Testis (tissue), 2 donors: Measurements from ENCODE around the gene FAM174C.

ENCODE experiments used
- POLR2A ChIP-seq: fragments of 450-650 bp; IDR thresholded peaks from one replicate; pipeline ENCODE4 v1.6.1; 2017; ENCODE audit warnings: antibody characterized with exemption, mild to moderate bottlenecking, moderate library complexity
- TF ChIP-seq, protein P1 (sequence below), 3 experiments: fragments of 450-650 bp in 2 of 3; fragments of 200-600 bp in 1 of 3; sonication (generic) in 1 of 3; IDR thresholded peaks; one replicate each; pipeline ENCODE4 v1.5.1; 2016 to 2019; ENCODE audit warnings: antibody characterized with exemption in 3 of 3, mild to moderate bottlenecking in 2 of 3, moderate library complexity in 1 of 3

DNA sequence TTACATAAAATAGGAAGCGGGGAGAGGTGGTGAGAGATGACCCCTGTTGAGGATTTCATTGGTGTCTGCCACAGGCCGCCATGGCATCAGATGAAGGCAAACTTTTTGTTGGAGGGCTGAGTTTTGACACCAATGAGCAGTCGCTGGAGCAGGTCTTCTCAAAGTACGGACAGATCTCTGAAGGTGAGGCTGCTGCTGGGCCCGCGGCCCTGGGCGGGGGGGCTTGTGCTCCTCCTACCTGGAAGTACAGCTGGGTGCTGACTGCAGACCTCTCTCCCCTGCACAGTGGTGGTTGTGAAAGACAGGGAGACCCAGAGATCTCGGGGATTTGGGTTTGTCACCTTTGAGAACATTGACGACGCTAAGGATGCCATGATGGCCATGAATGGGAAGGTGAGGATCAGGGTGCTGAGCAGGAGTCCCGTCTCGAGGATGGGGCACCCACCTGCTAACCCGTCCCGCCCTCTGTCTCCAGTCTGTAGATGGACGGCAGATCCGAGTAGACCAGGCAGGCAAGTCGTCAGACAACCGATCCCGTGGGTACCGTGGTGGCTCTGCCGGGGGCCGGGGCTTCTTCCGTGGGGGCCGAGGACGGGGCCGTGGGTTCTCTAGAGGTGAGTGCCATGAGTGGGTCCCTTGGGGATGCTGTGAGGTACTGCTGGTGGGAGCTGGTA, 4.3 kb upstream of the FAM174C start:
- no peak for TF ChIP-seq POLR2A
- TF ChIP-seq, protein P1, sequence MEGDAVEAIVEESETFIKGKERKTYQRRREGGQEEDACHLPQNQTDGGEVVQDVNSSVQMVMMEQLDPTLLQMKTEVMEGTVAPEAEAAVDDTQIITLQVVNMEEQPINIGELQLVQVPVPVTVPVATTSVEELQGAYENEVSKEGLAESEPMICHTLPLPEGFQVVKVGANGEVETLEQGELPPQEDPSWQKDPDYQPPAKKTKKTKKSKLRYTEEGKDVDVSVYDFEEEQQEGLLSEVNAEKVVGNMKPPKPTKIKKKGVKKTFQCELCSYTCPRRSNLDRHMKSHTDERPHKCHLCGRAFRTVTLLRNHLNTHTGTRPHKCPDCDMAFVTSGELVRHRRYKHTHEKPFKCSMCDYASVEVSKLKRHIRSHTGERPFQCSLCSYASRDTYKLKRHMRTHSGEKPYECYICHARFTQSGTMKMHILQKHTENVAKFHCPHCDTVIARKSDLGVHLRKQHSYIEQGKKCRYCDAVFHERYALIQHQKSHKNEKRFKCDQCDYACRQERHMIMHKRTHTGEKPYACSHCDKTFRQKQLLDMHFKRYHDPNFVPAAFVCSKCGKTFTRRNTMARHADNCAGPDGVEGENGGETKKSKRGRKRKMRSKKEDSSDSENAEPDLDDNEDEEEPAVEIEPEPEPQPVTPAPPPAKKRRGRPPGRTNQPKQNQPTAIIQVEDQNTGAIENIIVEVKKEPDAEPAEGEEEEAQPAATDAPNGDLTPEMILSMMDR (IDR thresholded peaks at IDR 0.05), result no peak
